Measurements from ENCODE around the gene ANTXR1. TPM values are rescaled to one million over a fixed set of nuclear protein-coding genes. Genes with fewer than 3 reads are reported as not detected.

ANTXR1 gene
- total and polyA plus RNA-seq, 2 donors from 2014 or later, result 7.0 to 42.6 TPM

DNA sequence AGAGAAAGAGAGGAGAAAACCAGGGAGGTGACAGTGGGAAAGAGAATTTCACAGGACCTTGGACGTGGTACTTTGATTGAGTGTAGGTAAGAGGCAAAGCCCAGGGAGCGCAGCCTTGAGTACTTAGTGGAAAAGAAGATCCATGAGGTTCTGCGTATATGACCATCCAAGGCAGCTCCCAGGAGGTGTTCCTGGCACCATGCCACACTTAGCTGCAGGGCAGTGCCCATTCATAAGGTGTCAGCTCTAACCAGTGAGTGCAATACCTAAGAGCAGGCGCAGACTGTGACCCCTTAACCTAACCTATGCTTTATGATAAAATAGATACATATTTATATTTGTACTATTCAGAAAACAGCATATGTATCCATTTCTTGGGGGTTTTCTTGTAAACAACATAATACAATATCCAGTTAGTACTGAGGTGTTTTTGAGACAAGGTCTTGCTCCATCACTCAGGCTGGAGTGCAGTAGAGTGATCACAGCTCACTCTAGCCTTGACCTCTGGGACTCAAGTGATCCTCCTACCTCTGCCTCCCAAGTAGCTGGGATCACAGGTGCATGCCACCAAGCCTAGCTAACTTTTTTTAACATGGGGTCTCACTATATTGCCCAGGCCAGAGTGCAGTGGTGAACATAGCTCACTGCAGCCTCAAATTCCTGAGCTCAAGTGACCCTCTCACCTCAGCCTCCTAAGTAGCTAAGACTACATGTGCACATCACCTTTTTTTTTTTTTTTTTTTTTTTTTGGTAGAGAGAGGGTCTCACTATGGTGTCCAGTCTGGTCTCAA is 199.5 kb downstream of the ANTXR1 start:
- DNase-seq (no peak), FAIRE-seq (no peak)
- Histone ChIP-seq H3K36me3 (ENCODE audit: control insufficient read depth in 2 of 3, insufficient read depth in 3 of 3, low read length in 3 of 3) (no peaks in the 10 kb centered on the region), H3K27ac (ENCODE audit: low read depth in 2 of 2, low read length in 2 of 2) (no peak overlapping the region), H3K9ac (ENCODE audit: low read length in 3 of 3) (no peak overlapping the region), H3K4me3 (ENCODE audit: low read length in 3 of 3) (no peak overlapping the region), H3K9me3 (ENCODE audit: control insufficient read depth in 2 of 3, insufficient read depth in 1 of 3, low read length in 3 of 3) (no peaks in the 10 kb centered on the region), H3K4me1 (ENCODE audit: control insufficient read depth in 2 of 3, insufficient read depth in 2 of 3, low read depth in 1 of 3, low read length in 3 of 3) (peaks cover 0 to 2% (median 0%) of the 10 kb centered on the region in 3 donors), H3K27me3 (ENCODE audit: control insufficient read depth, insufficient read depth, low read length) (no peaks in the 10 kb centered on the region)
- intact Hi-C loops (cut with DNase I), result no loop called here
- TF ChIP-seq, protein P1, sequence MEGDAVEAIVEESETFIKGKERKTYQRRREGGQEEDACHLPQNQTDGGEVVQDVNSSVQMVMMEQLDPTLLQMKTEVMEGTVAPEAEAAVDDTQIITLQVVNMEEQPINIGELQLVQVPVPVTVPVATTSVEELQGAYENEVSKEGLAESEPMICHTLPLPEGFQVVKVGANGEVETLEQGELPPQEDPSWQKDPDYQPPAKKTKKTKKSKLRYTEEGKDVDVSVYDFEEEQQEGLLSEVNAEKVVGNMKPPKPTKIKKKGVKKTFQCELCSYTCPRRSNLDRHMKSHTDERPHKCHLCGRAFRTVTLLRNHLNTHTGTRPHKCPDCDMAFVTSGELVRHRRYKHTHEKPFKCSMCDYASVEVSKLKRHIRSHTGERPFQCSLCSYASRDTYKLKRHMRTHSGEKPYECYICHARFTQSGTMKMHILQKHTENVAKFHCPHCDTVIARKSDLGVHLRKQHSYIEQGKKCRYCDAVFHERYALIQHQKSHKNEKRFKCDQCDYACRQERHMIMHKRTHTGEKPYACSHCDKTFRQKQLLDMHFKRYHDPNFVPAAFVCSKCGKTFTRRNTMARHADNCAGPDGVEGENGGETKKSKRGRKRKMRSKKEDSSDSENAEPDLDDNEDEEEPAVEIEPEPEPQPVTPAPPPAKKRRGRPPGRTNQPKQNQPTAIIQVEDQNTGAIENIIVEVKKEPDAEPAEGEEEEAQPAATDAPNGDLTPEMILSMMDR (IDR thresholded peaks at IDR 0.05; ENCODE audit: borderline replicate concordance, extremely low read depth, insufficient read depth), result no peak

DNA sequence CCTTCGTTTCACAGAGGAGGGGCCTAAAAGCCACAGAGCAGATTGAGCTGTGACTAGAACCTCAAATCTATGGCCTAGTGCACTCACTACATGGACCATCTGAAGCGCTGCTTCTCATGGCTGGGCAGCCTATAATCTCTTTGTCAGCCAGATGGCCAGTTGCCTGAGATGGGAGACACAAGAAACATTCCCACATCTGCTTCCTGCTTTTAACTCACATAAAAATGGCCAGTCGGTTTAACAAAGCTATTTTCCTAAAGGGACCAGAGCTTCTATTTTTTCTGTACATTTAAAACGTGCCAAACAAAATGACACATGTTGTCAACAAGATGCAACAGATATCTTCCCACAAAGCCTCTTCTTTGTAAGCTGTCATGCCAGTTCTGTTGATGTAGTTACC is 200.2 kb downstream of the ANTXR1 start:
- Histone ChIP-seq H3K36me3 (ENCODE audit: control insufficient read depth in 2 of 3, insufficient read depth in 3 of 3, low read length in 3 of 3) (no peaks in the 10 kb centered on the region), H3K4me1 (ENCODE audit: control insufficient read depth in 2 of 3, insufficient read depth in 2 of 3, low read depth in 1 of 3, low read length in 3 of 3) (peaks cover 0 to 2% (median 0%) of the 10 kb centered on the region in 3 donors), H3K9me3 (ENCODE audit: control insufficient read depth in 2 of 3, insufficient read depth in 1 of 3, low read length in 3 of 3) (no peaks in the 10 kb centered on the region), H3K27ac (ENCODE audit: low read depth in 2 of 2, low read length in 2 of 2) (no peak overlapping the region), H3K27me3 (ENCODE audit: control insufficient read depth, insufficient read depth, low read length) (no peaks in the 10 kb centered on the region), H3K9ac (ENCODE audit: low read length in 3 of 3) (no peak overlapping the region), H3K4me3 (ENCODE audit: low read length in 3 of 3) (no peak overlapping the region)
- DNase-seq, result no peak
- intact Hi-C loops (cut with DNase I), result no loop called here
- FAIRE-seq, result no peak
- TF ChIP-seq, protein P1 (IDR thresholded peaks at IDR 0.05; ENCODE audit: borderline replicate concordance, extremely low read depth, insufficient read depth), result no peak

DNA sequence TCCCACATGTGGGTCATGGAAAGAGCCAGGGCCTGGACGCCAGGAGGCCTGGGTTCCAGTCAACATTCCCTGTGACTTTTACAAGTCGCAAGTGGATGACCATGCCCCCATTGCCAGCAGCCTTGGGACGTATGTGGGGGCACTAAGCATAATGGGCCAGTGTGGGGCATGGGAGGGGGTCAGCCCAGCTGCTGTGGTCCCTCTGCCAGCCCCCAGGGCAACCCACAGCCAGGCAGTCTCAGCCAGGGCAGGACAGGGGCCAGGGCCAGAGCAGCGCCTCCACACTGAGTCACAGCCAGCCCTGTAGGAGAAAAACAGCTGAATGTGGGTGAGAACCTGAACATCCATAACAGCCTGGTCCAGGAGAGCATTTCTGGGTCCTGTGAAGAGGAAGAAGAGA is 200.8 kb downstream of the ANTXR1 start:
- intact Hi-C loops (cut with DNase I), result no loop called here
- no peak for DNase-seq
- H3K4me1 ChIP-seq (ENCODE audit: control insufficient read depth in 2 of 3, insufficient read depth in 2 of 3, low read depth in 1 of 3, low read length in 3 of 3), result peaks cover 0 to 2% (median 0%) of the 10 kb centered on the region in 3 donors
- H3K4me3 ChIP-seq (ENCODE audit: low read length in 3 of 3), result no peak overlapping the region
- H3K36me3 ChIP-seq (ENCODE audit: control insufficient read depth in 2 of 3, insufficient read depth in 3 of 3, low read length in 3 of 3), result no peaks in the 10 kb centered on the region
- H3K9ac ChIP-seq (ENCODE audit: low read length in 3 of 3), result no peak overlapping the region
- no peak for FAIRE-seq
- TF ChIP-seq, protein P1 (IDR thresholded peaks at IDR 0.05; ENCODE audit: borderline replicate concordance, extremely low read depth, insufficient read depth), result no peak
- H3K9me3 ChIP-seq (ENCODE audit: control insufficient read depth in 2 of 3, insufficient read depth in 1 of 3, low read length in 3 of 3), result no peaks in the 10 kb centered on the region
- no peak overlapping the region for H3K27ac ChIP-seq (ENCODE audit: low read depth in 2 of 2, low read length in 2 of 2)
- no peaks in the 10 kb centered on the region for H3K27me3 ChIP-seq (ENCODE audit: control insufficient read depth, insufficient read depth, low read length)
